NCI-H1436 treated with DMSO at 0.1 percent for 48 hours (cell line): Measurements from ENCODE around the gene CRIP1.

ENCODE experiments used
- DNase-seq: peaks from one replicate; lab custom pipeline; 2025; lab: John Stamatoyannopoulos, UW

CRIP1 gene

GRCh38 chr14:105486163-105486973 is at the start of gene CRIP1:
Gene CRIP1 (plus strand): TSS chr14:105486886. CDS start chr14:105487260, 374 bp downstream.
- DNase-seq = no peak

GRCh38 chr14:105436891-105437722 is 49.6 kb upstream of the CRIP1 start:
- no peak for DNase-seq

GRCh38 chr14:105437723-105438500 is 48.8 kb upstream of the CRIP1 start:
- DNase-seq = no peak

GRCh38 chr14:105439179-105439578 is 47.5 kb upstream of the CRIP1 start:
- DNase-seq = no peak

GRCh38 chr14:105439710-105440553 is 46.8 kb upstream of the CRIP1 start:
- DNase-seq = no peak

- DNase-seq = no peak
Measured at GRCh38 chr14:105440554-105440900, 46.2 kb upstream of the CRIP1 start.

GRCh38 chr14:105440992-105441391 is 45.7 kb upstream of the CRIP1 start:
- DNase-seq = no peak

- DNase-seq = no peak
Measured at GRCh38 chr14:105442125-105442524, 44.6 kb upstream of the CRIP1 start.

- no peak for DNase-seq
Measured at GRCh38 chr14:105442834-105443233, 43.9 kb upstream of the CRIP1 start.

- no peak for DNase-seq
Measured at GRCh38 chr14:105444859-105445258, 41.8 kb upstream of the CRIP1 start.

GRCh38 chr14:105445290-105445689 is 41.4 kb upstream of the CRIP1 start:
- no peak for DNase-seq

- DNase-seq = no peak
Measured at GRCh38 chr14:105445901-105446845, 40.5 kb upstream of the CRIP1 start.

- no peak for DNase-seq
Measured at GRCh38 chr14:105446971-105447370, 39.7 kb upstream of the CRIP1 start.

- no peak for DNase-seq
Measured at GRCh38 chr14:105447651-105448640, 38.7 kb upstream of the CRIP1 start.

GRCh38 chr14:105448706-105449111 is 38.0 kb upstream of the CRIP1 start:
- DNase-seq = no peak

GRCh38 chr14:105449276-105450122 is 37.2 kb upstream of the CRIP1 start:
- no peak for DNase-seq

GRCh38 chr14:105450123-105450505 is 36.6 kb upstream of the CRIP1 start:
- no peak for DNase-seq
